OCI-LY1 (cell line): Measurements from ENCODE around the gene LIME1.

ENCODE experiments used
- H2AFZ ChIP-seq: fragments of 200-600 bp; sonication (generic), shearing (Covaris generic); 2 replicates; pipeline ENCODE4 v1.6.0; 2014; ENCODE audit warnings: antibody characterized with exemption, mild to moderate bottlenecking, low read length
- H3F3A ChIP-seq: fragments of 200-600 bp; sonication (generic), shearing (Covaris generic); 2 replicates; pipeline ENCODE4 v1.6.0; 2014; ENCODE audit warnings: mild to moderate bottlenecking, antibody characterized with exemption, low read length, moderate library complexity; ENCODE audit not compliant: insufficient read depth
- H3K27ac ChIP-seq: fragments of 200-600 bp; sonication (generic); 2 replicates; pipeline ENCODE4 v1.5.1; 2014; ENCODE audit warnings: low read length, mixed run types, mild to moderate bottlenecking, low read depth; ENCODE audit not compliant: poor library complexity, severe bottlenecking
- H3K27me3 ChIP-seq: fragments of 200-600 bp; sonication (generic); 2 replicates; pipeline ENCODE4 v1.6.0; 2014; ENCODE audit warnings: antibody characterized with exemption, mild to moderate bottlenecking, low read length, moderate library complexity; ENCODE audit not compliant: insufficient read depth
- H3K36me3 ChIP-seq: fragments of 200-600 bp; sonication (generic); 2 replicates; pipeline ENCODE4 v1.6.1; 2014; ENCODE audit warnings: mild to moderate bottlenecking, antibody characterized with exemption, low read length, moderate library complexity, mixed read lengths; ENCODE audit not compliant: insufficient read depth
- H3K4me1 ChIP-seq: fragments of 200-600 bp; sonication (generic); 2 replicates; pipeline ENCODE4 v1.5.1; 2014; ENCODE audit warnings: mild to moderate bottlenecking, low read length, moderate library complexity; ENCODE audit not compliant: insufficient read depth, severe bottlenecking
- H3K4me2 ChIP-seq: fragments of 200-600 bp; sonication (generic), shearing (Covaris generic); 2 replicates; pipeline ENCODE4 v1.6.1; 2014; ENCODE audit warnings: low read length
- H3K4me3 ChIP-seq: fragments of 200-600 bp; sonication (generic); 2 replicates; pipeline ENCODE4 v1.5.1; 2014; ENCODE audit warnings: low read length, low read depth, mild to moderate bottlenecking, mixed read lengths; ENCODE audit not compliant: poor library complexity, severe bottlenecking
- H3K79me2 ChIP-seq: fragments of 200-600 bp; shearing (Covaris generic); 2 replicates; pipeline ENCODE4 v1.6.1; 2016; ENCODE audit warnings: mixed run types, low read length, mixed read lengths; ENCODE audit not compliant: insufficient read depth
- H3K9ac ChIP-seq: fragments of 200-600 bp; sonication (generic), shearing (Covaris generic); 2 replicates; pipeline ENCODE4 v1.6.1; 2014; ENCODE audit warnings: mild to moderate bottlenecking, low read length, mixed read lengths
- H3K9me2 ChIP-seq: fragments of 200-600 bp; sonication (generic), shearing (Covaris generic); 2 replicates; pipeline ENCODE4 v1.6.1; 2014; ENCODE audit warnings: low read depth, mild to moderate bottlenecking, low read length, mixed read lengths
- H3K9me3 ChIP-seq: fragments of 200-600 bp; shearing (Covaris generic); 2 replicates; pipeline ENCODE4 v1.6.1; 2014; ENCODE audit warnings: low read length, mixed read lengths
- H4K20me1 ChIP-seq: fragments of 200-600 bp; sonication (generic), shearing (Covaris generic); 2 replicates; pipeline ENCODE4 v1.6.0; 2016; ENCODE audit warnings: mild to moderate bottlenecking, low read length; ENCODE audit not compliant: insufficient read depth
- CTCF ChIP-seq: fragments of 200-600 bp; sonication (generic), shearing (Covaris generic); IDR thresholded peaks from 2 replicates; pipeline ENCODE4 v1.5.1; 2017; ENCODE audit warnings: mild to moderate bottlenecking, antibody characterized with exemption, low read length, moderate library complexity, mixed read lengths
- EZH2 ChIP-seq: fragments of 200-600 bp; sonication (generic), shearing (Covaris generic); IDR thresholded peaks from 2 replicates; pipeline ENCODE4 v1.8.0; 2017; ENCODE audit warnings: borderline replicate concordance, mixed run types, mild to moderate bottlenecking, antibody characterized with exemption, low read length, moderate library complexity, mixed read lengths

LIME1 gene

GRCh38 chr20:63748934-63749270, 12.4 kb downstream of the LIME1 start:
- Histone ChIP-seq H3K27ac (no peak overlapping the region), H3K79me2 (no peaks in the 10 kb centered on the region)

GRCh38 chr20:63749597-63750508, 13.4 kb downstream of the LIME1 start:
- Histone ChIP-seq H3F3A (no peaks in the 10 kb centered on the region), H3K4me1 (peaks cover 3% of the 10 kb centered on the region), H3K4me2 (no peak overlapping the region), H3K27me3 (no peaks in the 10 kb centered on the region; the same call in 1 of the 2 replicates), H3K9ac (no peak overlapping the region), H3K27ac (no peak overlapping the region), H3K4me3 (no peak overlapping the region), H2AFZ (no peak overlapping the region), H3K79me2 (no peaks in the 10 kb centered on the region), H3K36me3 (no peaks in the 10 kb centered on the region), H3K9me2 (no peaks in the 10 kb centered on the region), H4K20me1 (no peaks in the 10 kb centered on the region), H3K9me3 (no peaks in the 10 kb centered on the region)
- TF ChIP-seq CTCF = no peak
- no peak for TF ChIP-seq EZH2

More at GRCh38 chr20:63748934-63749270, 12.4 kb downstream of the LIME1 start:
- Histone ChIP-seq H3K9me3 (no peaks in the 10 kb centered on the region), H3F3A (no peaks in the 10 kb centered on the region), H3K4me3 (no peak overlapping the region), H4K20me1 (no peaks in the 10 kb centered on the region), H3K4me1 (peaks cover 3% of the 10 kb centered on the region), H3K4me2 (no peak overlapping the region), H3K9me2 (no peaks in the 10 kb centered on the region), H3K36me3 (no peaks in the 10 kb centered on the region), H3K9ac (no peak overlapping the region), H3K27me3 (no peaks in the 10 kb centered on the region; the same call in 1 of the 2 replicates), H2AFZ (no peak overlapping the region)
- TF ChIP-seq EZH2 (no peak), CTCF (no peak)

- H3K9me2 ChIP-seq = no peaks in the 10 kb centered on the region
- no peaks in the 10 kb centered on the region for H3K36me3 ChIP-seq
- H3K27ac ChIP-seq = no peak overlapping the region
- no peak overlapping the region for H3K4me3 ChIP-seq
- H3K9me3 ChIP-seq = no peaks in the 10 kb centered on the region
- H3K9ac ChIP-seq = no peak overlapping the region
- H3K4me1 ChIP-seq = peaks cover 3% of the 10 kb centered on the region
- no peak for TF ChIP-seq CTCF
- no peaks in the 10 kb centered on the region for H3F3A ChIP-seq
- H3K4me2 ChIP-seq = no peak overlapping the region
- H3K27me3 ChIP-seq = peaks cover 3% of the 10 kb centered on the region; the same call in 1 of the 2 replicates
- H4K20me1 ChIP-seq = no peaks in the 10 kb centered on the region
- H2AFZ ChIP-seq = no peak overlapping the region
- no peaks in the 10 kb centered on the region for H3K79me2 ChIP-seq
These were observed 14.5 kb downstream of the LIME1 start for GRCh38 chr20:63750807-63751470.
